Measurements from ENCODE around the gene RFC1.

RFC1 gene

GRCh38 chr4:39323821-39324220, 42.3 kb downstream of the RFC1 start:
- no peak for DNase-seq (ENCODE audit: extremely low spot score)
- TF ChIP-seq FOXM1 (IDR thresholded peaks at IDR 0.05; ENCODE audit: borderline replicate concordance) (no peak), ARNT (IDR thresholded peaks at IDR 0.05) (no peak), CTBP1 (IDR thresholded peaks at IDR 0.05; ENCODE audit: borderline replicate concordance) (no peak), L3MBTL2 (conservative IDR thresholded peaks at IDR 0.05) (no peak), FOXA1 (IDR thresholded peaks at IDR 0.05) (no peak), ELF4 (IDR thresholded peaks at IDR 0.05) (no peak), HDGF (IDR thresholded peaks at IDR 0.05; ENCODE audit: borderline replicate concordance) (no peak), BHLHE40 (IDR thresholded peaks at IDR 0.05; ENCODE audit: borderline replicate concordance) (no peak), FOXK2 (IDR thresholded peaks at IDR 0.05) (no peak), LEF1 (IDR thresholded peaks at IDR 0.05; ENCODE audit: borderline replicate concordance) (no peak), PKNOX1 (IDR thresholded peaks at IDR 0.05) (no peak), ZNF384 (IDR thresholded peaks at IDR 0.05) (no peak), SUZ12 (IDR thresholded peaks at IDR 0.05) (no peak), SP1 (IDR thresholded peaks at IDR 0.05) (no peak), TARDBP (IDR thresholded peaks at IDR 0.05) (no peak), NFRKB (IDR thresholded peaks at IDR 0.05) (no peak)
- ChIA-PET CTCF (no interaction called here), POLR2A (no interaction called here)

- ChIA-PET POLR2A (no interaction called here), CTCF (interaction anchor here (0.5 kb wide), 1 partner anchor 306 kb away, joined by 3 read pairs; no protein-coding TSS in a partner anchor)
- TF ChIP-seq L3MBTL2 (conservative IDR thresholded peaks at IDR 0.05) (no peak), FOXM1 (IDR thresholded peaks at IDR 0.05; ENCODE audit: borderline replicate concordance) (no peak), LEF1 (IDR thresholded peaks at IDR 0.05; ENCODE audit: borderline replicate concordance) (no peak), SUZ12 (IDR thresholded peaks at IDR 0.05) (no peak), CTBP1 (IDR thresholded peaks at IDR 0.05; ENCODE audit: borderline replicate concordance) (no peak), PKNOX1 (IDR thresholded peaks at IDR 0.05) (no peak), HDGF (IDR thresholded peaks at IDR 0.05; ENCODE audit: borderline replicate concordance) (no peak), BHLHE40 (IDR thresholded peaks at IDR 0.05; ENCODE audit: borderline replicate concordance) (no peak)
- no peak for DNase-seq (ENCODE audit: extremely low spot score)
Measured at GRCh38 chr4:39320381-39321115, 45.6 kb downstream of the RFC1 start.

GRCh38 chr4:39319676-39320075, 46.5 kb downstream of the RFC1 start:
- no peak for DNase-seq (ENCODE audit: extremely low spot score)
- ChIA-PET POLR2A (no interaction called here), CTCF (no interaction called here)
- TF ChIP-seq BHLHE40 (IDR thresholded peaks at IDR 0.05; ENCODE audit: borderline replicate concordance) = no peak
- no peak for TF ChIP-seq PKNOX1 (IDR thresholded peaks at IDR 0.05)
- TF ChIP-seq L3MBTL2 (conservative IDR thresholded peaks at IDR 0.05) = no peak
- TF ChIP-seq ARNT (IDR thresholded peaks at IDR 0.05) = no peak
- TF ChIP-seq LEF1 (IDR thresholded peaks at IDR 0.05; ENCODE audit: borderline replicate concordance) = no peak
- no peak for TF ChIP-seq NFRKB (IDR thresholded peaks at IDR 0.05)
- TF ChIP-seq CTBP1 (IDR thresholded peaks at IDR 0.05; ENCODE audit: borderline replicate concordance) = no peak
- no peak for TF ChIP-seq FOXM1 (IDR thresholded peaks at IDR 0.05; ENCODE audit: borderline replicate concordance)

GRCh38 chr4:39312816-39313215, 53.3 kb downstream of the RFC1 start:
- ChIA-PET POLR2A (no interaction called here), CTCF (interaction anchor here (0.5 to 0.9 kb wide), 2 partner anchors 19 to 118 kb away, joined by 3 read pairs; no protein-coding TSS in a partner anchor)
- TF ChIP-seq L3MBTL2 (conservative IDR thresholded peaks at IDR 0.05) (no peak), ELF4 (IDR thresholded peaks at IDR 0.05) (no peak), HDGF (IDR thresholded peaks at IDR 0.05; ENCODE audit: borderline replicate concordance) (no peak), BHLHE40 (IDR thresholded peaks at IDR 0.05; ENCODE audit: borderline replicate concordance) (no peak), NFRKB (IDR thresholded peaks at IDR 0.05) (no peak), ZNF384 (IDR thresholded peaks at IDR 0.05) (no peak), ARNT (IDR thresholded peaks at IDR 0.05) (no peak), CTBP1 (IDR thresholded peaks at IDR 0.05; ENCODE audit: borderline replicate concordance) (no peak), LEF1 (IDR thresholded peaks at IDR 0.05; ENCODE audit: borderline replicate concordance) (no peak), FOXA1 (IDR thresholded peaks at IDR 0.05) (no peak), SP1 (IDR thresholded peaks at IDR 0.05) (no peak), FOXK2 (IDR thresholded peaks at IDR 0.05) (no peak), PKNOX1 (IDR thresholded peaks at IDR 0.05) (no peak), SUZ12 (IDR thresholded peaks at IDR 0.05) (no peak), FOXM1 (IDR thresholded peaks at IDR 0.05; ENCODE audit: borderline replicate concordance) (no peak), TARDBP (IDR thresholded peaks at IDR 0.05) (no peak)
- no peak for DNase-seq (ENCODE audit: extremely low spot score)

- ChIA-PET CTCF (no interaction called here), POLR2A (no interaction called here)
- DNase-seq (ENCODE audit: extremely low spot score) = no peak
- TF ChIP-seq CTBP1 (IDR thresholded peaks at IDR 0.05; ENCODE audit: borderline replicate concordance) = no peak
- TF ChIP-seq ARNT (IDR thresholded peaks at IDR 0.05) = no peak
Measured at GRCh38 chr4:39308611-39309010, 57.6 kb downstream of the RFC1 start.
